ENCODE data around the gene STRIP2. TPM values are rescaled to one million over a fixed set of nuclear protein-coding genes. Genes with fewer than 3 reads are reported as not detected.
A peak's percentile ranks its signal among the peaks of the same experiment; 100 is the strongest.

The STRIP2 gene
- total and polyA plus RNA-seq, 9 of the 15 experiments (the other 6 are each of a cell fraction or from before 2014, with no cell fraction given): 10.1 to 81.8 (median 42.3) TPM

DNA sequence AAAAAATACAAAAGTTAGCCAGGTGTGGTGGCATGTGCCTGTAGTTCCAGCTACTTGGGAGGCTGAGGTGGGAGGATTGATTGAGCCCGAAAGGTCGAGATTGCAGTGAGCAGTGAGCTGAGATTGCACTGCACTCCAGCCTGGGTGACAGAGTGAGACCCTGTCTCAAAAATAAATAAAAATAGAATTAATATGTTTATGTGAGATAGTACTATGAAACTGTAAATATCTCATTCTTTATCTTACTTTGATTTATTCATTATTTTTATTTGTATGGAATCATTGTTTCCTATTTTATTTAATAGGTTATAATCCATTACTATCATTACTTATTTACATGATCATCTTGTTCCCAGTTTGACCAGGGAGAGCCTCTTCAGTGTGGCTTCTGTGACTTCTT is 41.0 kb upstream of the STRIP2 start:
- CTCF ChIA-PET (ENCODE audit: low intra/inter-chr PET ratio): no interaction called here
- no peaks in the 10 kb centered on the region for H3K9me1 ChIP-seq (ENCODE audit: control insufficient read depth, insufficient read depth, low read length)
- intact Hi-C loops (cut with micrococcal nuclease) (no loop called here), in situ Hi-C loops (cut with MboI) (no loop called here)
- H3K4me3 ChIP-seq: no peak overlapping the region
- no peak overlapping the region for H2AFZ ChIP-seq (ENCODE audit: low read depth, low read length)
- FAIRE-seq (no peak), ATAC-seq (no peak), DNase-seq (ENCODE audit: extremely low read depth in 1 of 4, low spot score in 3 of 4) (no peak)
- WGBS (ENCODE audit: insufficient coverage, low coverage, missing lambda C conversion rate): 53% methylated on average over 2 of the region's 2 CpGs
- H3K4me1 ChIP-seq (replicated peaks in 1 of 2; ENCODE audit: control insufficient read depth in 2 of 2, insufficient read depth in 2 of 2, low read length in 2 of 2): peaks cover 0 to 5% of the 10 kb centered on the region in 2 experiments; a peak in 3 of 5 replicates
- H3K4me2 ChIP-seq (ENCODE audit: insufficient read depth, low read length): no peak overlapping the region
- no peaks in the 10 kb centered on the region; the same call in 2 of the 3 replicates for H3K36me3 ChIP-seq (ENCODE audit: control insufficient read depth, insufficient read depth, low read length)
- no TSS peak for BruUV-seq (replicated peaks)
- no peaks in the 10 kb centered on the region for H4K20me1 ChIP-seq (replicated peaks; ENCODE audit: control insufficient read depth, insufficient read depth, low read length)
- POLR2A ChIA-PET: interaction anchor here (0.6 to 0.7 kb wide), 2 partner anchors 11 to 13 kb away, joined by 4 to 5 read pairs; no protein-coding TSS in a partner anchor
- no peaks in the 10 kb centered on the region for H3K79me2 ChIP-seq (ENCODE audit: control insufficient read depth, insufficient read depth, low read length)
- no peaks in the 10 kb centered on the region for H3K27me3 ChIP-seq (ENCODE audit: control insufficient read depth in 2 of 2, insufficient read depth in 2 of 2, low read length in 2 of 2)
- H3K9me3 ChIP-seq (replicated peaks; ENCODE audit: control insufficient read depth, insufficient read depth, low read depth, low read length): no peaks in the 10 kb centered on the region
- no peak overlapping the region for H3K27ac ChIP-seq (ENCODE audit: extremely low read depth, low read depth, low read length)
- no peak overlapping the region for H3K9ac ChIP-seq (ENCODE audit: insufficient read depth in 1 of 2, low read depth in 2 of 2, low read length in 2 of 2)
- TF ChIP-seq ZNF263 (CRISPR knock-in tag; IDR thresholded peaks at IDR 0.05; ENCODE audit: borderline replicate concordance): no peak
- no peak for TF ChIP-seq CHD4 (IDR thresholded peaks at IDR 0.05; ENCODE audit: insufficient read depth, insufficient replicate concordance, low read depth, low read length, poor library complexity, severe bottlenecking)
- 0 out of 4 replicates have a peak, but pooled peaks have one; percentile 18 to 30 for TF ChIP-seq KDM1A (IDR thresholded peaks at IDR 0.05)
- TF ChIP-seq, protein P1, sequence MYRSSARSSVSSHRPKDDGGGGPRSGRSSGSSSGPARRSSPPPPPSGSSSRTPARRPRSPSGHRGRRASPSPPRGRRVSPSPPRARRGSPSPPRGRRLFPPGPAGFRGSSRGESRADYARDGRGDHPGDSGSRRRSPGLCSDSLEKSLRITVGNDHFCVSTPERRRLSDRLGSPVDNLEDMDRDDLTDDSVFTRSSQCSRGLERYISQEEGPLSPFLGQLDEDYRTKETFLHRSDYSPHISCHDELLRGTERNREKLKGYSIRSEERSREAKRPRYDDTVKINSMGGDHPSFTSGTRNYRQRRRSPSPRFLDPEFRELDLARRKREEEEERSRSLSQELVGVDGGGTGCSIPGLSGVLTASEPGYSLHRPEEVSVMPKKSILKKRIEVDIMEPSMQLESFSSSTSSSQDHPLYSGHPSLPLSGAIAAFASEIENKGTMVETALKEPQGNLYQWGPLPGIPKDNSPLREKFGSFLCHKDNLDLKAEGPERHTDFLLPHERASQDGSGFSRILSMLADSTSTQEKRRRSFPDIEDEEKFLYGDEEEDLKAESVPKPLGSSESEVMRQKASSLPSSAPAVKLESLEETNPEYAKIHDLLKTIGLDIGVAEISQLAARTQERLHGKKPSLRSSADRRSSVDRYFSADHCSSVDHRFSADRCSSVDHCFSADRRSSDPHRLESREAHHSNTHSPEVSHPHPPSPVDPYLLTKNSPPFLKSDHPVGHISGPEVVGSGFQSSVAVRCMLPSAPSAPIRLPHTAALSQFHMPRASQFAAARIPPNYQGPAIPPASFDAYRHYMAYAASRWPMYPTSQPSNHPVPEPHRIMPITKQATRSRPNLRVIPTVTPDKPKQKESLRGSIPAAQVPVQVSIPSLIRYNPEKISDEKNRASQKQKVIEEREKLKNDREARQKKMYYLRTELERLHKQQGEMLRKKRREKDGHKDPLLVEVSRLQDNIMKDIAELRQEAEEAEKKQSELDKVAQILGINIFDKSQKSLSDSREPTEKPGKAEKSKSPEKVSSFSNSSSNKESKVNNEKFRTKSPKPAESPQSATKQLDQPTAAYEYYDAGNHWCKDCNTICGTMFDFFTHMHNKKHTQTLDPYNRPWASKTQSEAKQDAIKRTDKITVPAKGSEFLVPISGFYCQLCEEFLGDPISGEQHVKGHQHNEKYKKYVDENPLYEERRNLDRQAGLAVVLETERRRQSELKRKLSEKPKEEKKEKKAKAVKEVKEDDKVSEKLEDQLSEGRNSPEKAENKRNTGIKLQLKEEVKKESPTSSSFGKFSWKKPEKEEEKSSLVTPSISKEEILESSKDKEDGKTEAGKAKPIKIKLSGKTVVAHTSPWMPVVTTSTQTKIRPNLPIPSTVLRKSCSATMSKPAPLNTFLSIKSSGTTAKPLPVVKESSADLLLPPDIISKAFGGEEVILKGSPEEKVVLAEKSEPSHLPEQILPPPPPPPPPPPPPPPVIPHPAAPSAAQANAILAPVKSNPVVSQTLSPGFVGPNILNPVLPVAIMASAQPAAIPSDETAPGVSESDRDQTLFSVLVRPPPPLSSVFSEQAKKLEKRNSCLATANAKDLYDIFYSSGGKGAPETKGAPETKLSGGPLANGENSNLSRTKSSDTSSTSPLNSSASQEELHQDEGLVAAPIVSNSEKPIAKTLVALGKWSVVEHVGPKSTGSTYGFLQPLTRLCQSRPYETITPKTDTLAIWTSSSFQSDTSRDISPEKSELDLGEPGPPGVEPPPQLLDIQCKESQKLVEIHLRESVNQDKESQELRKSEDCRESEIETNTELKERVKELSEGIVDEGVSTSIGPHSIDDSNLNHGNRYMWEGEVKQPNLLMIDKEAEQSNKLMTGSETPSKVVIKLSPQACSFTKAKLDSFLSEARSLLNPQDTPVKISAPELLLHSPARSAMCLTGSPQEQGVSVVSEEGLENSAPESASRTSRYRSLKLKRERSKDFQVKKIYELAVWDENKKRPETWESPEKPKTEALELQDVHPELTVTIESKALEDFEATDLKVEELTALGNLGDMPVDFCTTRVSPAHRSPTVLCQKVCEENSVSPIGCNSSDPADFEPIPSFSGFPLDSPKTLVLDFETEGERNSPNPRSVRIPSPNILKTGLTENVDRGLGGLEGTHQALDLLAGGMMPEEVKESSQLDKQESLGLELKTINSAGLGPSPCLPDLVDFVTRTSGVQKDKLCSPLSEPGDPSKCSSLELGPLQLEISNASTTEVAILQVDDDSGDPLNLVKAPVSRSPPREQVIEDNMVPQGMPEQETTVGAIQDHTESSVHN (IDR thresholded peaks at IDR 0.05; ENCODE audit: borderline replicate concordance in 1 of 2, low read depth in 1 of 2): no peak

Data from K562 (cell line).